Activated CD8-positive, alpha-beta T cell treated with anti-CD3 and anti-CD28 coated beads, Interleukin-2, amount 10 ng/mL, durations not matched to agents 7 days and 5 days (primary cell): Measurements from ENCODE around the gene CXXC5. TPM values are rescaled to one million over a fixed set of nuclear protein-coding genes. Genes with fewer than 3 reads are reported as not detected.

Source experiments
- ATAC-seq: fragments of 150-1000 bp; cut with Tn5 transposase; one replicate; pipeline ENCODE4 v1.10.0; 2021; ENCODE audit warnings: moderate library complexity
- CTCF ChIA-PET: fragments of 350-600 bp; sonication (Branson Sonifier 250); formaldehyde crosslinking; loops from one replicate; lab custom pipeline; 2021; ENCODE audit warnings: antibody characterized with exemption; lab: Charles Lee
- POLR2A ChIA-PET: fragments of 350-600 bp; sonication (Branson Sonifier 250); formaldehyde crosslinking; loops from one replicate; lab custom pipeline; 2021; ENCODE audit warnings: antibody characterized with exemption; lab: Charles Lee
- DNase-seq: peaks from one replicate; pipeline ENCODE4 v3.0.0-alpha.2; 2020
- H3K27ac Mint-ChIP-seq: one replicate; pipeline ENCODE4 v1.8.0; 2021; ENCODE audit warnings: mild to moderate bottlenecking, mixed read lengths
- H3K27me3 Mint-ChIP-seq: one replicate; pipeline ENCODE4 v1.8.0; 2021; ENCODE audit warnings: low read depth, mixed read lengths
- H3K36me3 Mint-ChIP-seq: one replicate; pipeline ENCODE4 v1.8.0; 2021; ENCODE audit warnings: low read depth, mixed read lengths
- H3K4me1 Mint-ChIP-seq: one replicate; pipeline ENCODE4 v1.8.0; 2021; ENCODE audit warnings: low read depth, mixed read lengths
- H3K4me3 Mint-ChIP-seq: one replicate; pipeline ENCODE4 v1.8.0; 2021; ENCODE audit warnings: mild to moderate bottlenecking, mixed read lengths
- H3K9me3 Mint-ChIP-seq: one replicate; pipeline ENCODE4 v1.8.0; 2022; ENCODE audit warnings: mixed read lengths; ENCODE audit not compliant: insufficient read depth
- total RNA-seq, 2 experiments: library from RNA; stranded (reverse); gene quantifications; one replicate each; pipeline ENCODE4 v1.2.3, GENCODE V29; 2021

Gene CXXC5
- total RNA-seq, 2 experiments from 2014 or later = 1.2 to 2.0 TPM

- no peaks in the 10 kb centered on the region for H3K9me3 Mint-ChIP-seq
- H3K36me3 Mint-ChIP-seq = no peaks in the 10 kb centered on the region
- H3K27ac Mint-ChIP-seq = no peak overlapping the region
- no peaks in the 10 kb centered on the region for H3K4me1 Mint-ChIP-seq
- DNase-seq (no peak), ATAC-seq (no peak)
- POLR2A ChIA-PET = interaction anchor here (0.8 kb wide), 1 partner anchor 45 kb away, joined by 3 read pairs; no protein-coding TSS in a partner anchor
- CTCF ChIA-PET = interaction anchor here (1.7 to 1.9 kb wide), 3 partner anchors 41 to 89 kb away, joined by 3 to 16 read pairs (median 4); no protein-coding TSS in a partner anchor
- no peak overlapping the region for H3K4me3 Mint-ChIP-seq
- H3K27me3 Mint-ChIP-seq = no peaks in the 10 kb centered on the region
Measured at GRCh38 chr5:139676951-139677735, 29.0 kb downstream of the CXXC5 start.

- ChIA-PET POLR2A (interaction anchor here (0.6 to 0.8 kb wide), 2 partner anchors 46 to 99 kb away, joined by 3 read pairs; no protein-coding TSS in a partner anchor), CTCF (interaction anchor here (0.6 to 1.9 kb wide), 4 partner anchors 9 to 88 kb away, joined by 3 to 16 read pairs (median 4); no protein-coding TSS in a partner anchor)
- Mint-ChIP-seq H3K4me3 (no peak overlapping the region), H3K27me3 (no peaks in the 10 kb centered on the region), H3K27ac (no peak overlapping the region), H3K9me3 (no peaks in the 10 kb centered on the region), H3K4me1 (peaks cover 3% of the 10 kb centered on the region), H3K36me3 (no peaks in the 10 kb centered on the region)
- no peak for ATAC-seq
- no peak for DNase-seq
Measured at GRCh38 chr5:139677736-139678613, 29.8 kb downstream of the CXXC5 start.

GRCh38 chr5:139678751-139679750 lies 30.9 kb downstream of the CXXC5 start:
- no peak overlapping the region for H3K27ac Mint-ChIP-seq
- no peak for DNase-seq
- peaks cover 9% of the 10 kb centered on the region for H3K4me1 Mint-ChIP-seq
- no peaks in the 10 kb centered on the region for H3K36me3 Mint-ChIP-seq
- ChIA-PET POLR2A (no interaction called here), CTCF (interaction anchor here (1.7 to 1.9 kb wide), 2 partner anchors 43 to 87 kb away, joined by 3 to 4 read pairs; no protein-coding TSS in a partner anchor)
- no peak for ATAC-seq
- no peaks in the 10 kb centered on the region for H3K9me3 Mint-ChIP-seq
- H3K27me3 Mint-ChIP-seq = no peaks in the 10 kb centered on the region
- no peak overlapping the region for H3K4me3 Mint-ChIP-seq

- Mint-ChIP-seq H3K9me3 (no peaks in the 10 kb centered on the region), H3K36me3 (no peaks in the 10 kb centered on the region), H3K27me3 (no peaks in the 10 kb centered on the region), H3K27ac (no peak overlapping the region), H3K4me1 (peaks cover 16% of the 10 kb centered on the region), H3K4me3 (no peak overlapping the region)
- no peak for ATAC-seq
- CTCF ChIA-PET = no interaction called here
- no peak for DNase-seq
- POLR2A ChIA-PET = no interaction called here
Measured at GRCh38 chr5:139680368-139681111, 32.4 kb downstream of the CXXC5 start.

- no peak overlapping the region for H3K4me3 Mint-ChIP-seq
- H3K27ac Mint-ChIP-seq = no peak overlapping the region
- H3K27me3 Mint-ChIP-seq = no peaks in the 10 kb centered on the region
- peaks cover 18% of the 10 kb centered on the region for H3K4me1 Mint-ChIP-seq
- ATAC-seq (no peak), DNase-seq (no peak)
- H3K36me3 Mint-ChIP-seq = no peaks in the 10 kb centered on the region
- ChIA-PET POLR2A (no interaction called here), CTCF (no interaction called here)
- no peaks in the 10 kb centered on the region for H3K9me3 Mint-ChIP-seq
Measured at GRCh38 chr5:139681112-139681458, 32.9 kb downstream of the CXXC5 start.

GRCh38 chr5:139681466-139681865 lies 33.3 kb downstream of the CXXC5 start:
- H3K4me1 Mint-ChIP-seq = peaks cover 18% of the 10 kb centered on the region

GRCh38 chr5:139682016-139682975 lies 34.1 kb downstream of the CXXC5 start:
- Mint-ChIP-seq H3K27me3 (no peaks in the 10 kb centered on the region), H3K4me3 (no peak overlapping the region), H3K27ac (no peak overlapping the region), H3K36me3 (no peaks in the 10 kb centered on the region), H3K9me3 (no peaks in the 10 kb centered on the region), H3K4me1 (peaks cover 21% of the 10 kb centered on the region)
- ChIA-PET POLR2A (interaction anchor here (1.2 to 1.4 kb wide), 2 partner anchors 9 to 15 kb away, joined by 3 read pairs; no protein-coding TSS in a partner anchor), CTCF (no interaction called here)
- no peak for ATAC-seq
- DNase-seq = no peak

More at GRCh38 chr5:139681466-139681865, 33.3 kb downstream of the CXXC5 start:
- Mint-ChIP-seq H3K4me3 (no peak overlapping the region), H3K27ac (no peak overlapping the region), H3K36me3 (no peaks in the 10 kb centered on the region), H3K9me3 (no peaks in the 10 kb centered on the region), H3K27me3 (no peaks in the 10 kb centered on the region)
- no peak for ATAC-seq
- ChIA-PET CTCF (no interaction called here), POLR2A (no interaction called here)
- no peak for DNase-seq

GRCh38 chr5:139683295-139684271 lies 35.4 kb downstream of the CXXC5 start:
- ATAC-seq (no peak), DNase-seq (no peak)
- CTCF ChIA-PET = interaction anchor here (1.2 to 2.1 kb wide), 3 partner anchors 8 to 103 kb away, joined by 3 to 10 read pairs (median 3); no protein-coding TSS in a partner anchor
- Mint-ChIP-seq H3K27ac (no peak overlapping the region), H3K4me1 (peaks cover 21% of the 10 kb centered on the region), H3K36me3 (no peaks in the 10 kb centered on the region), H3K27me3 (no peaks in the 10 kb centered on the region), H3K9me3 (no peaks in the 10 kb centered on the region), H3K4me3 (no peak overlapping the region)
- POLR2A ChIA-PET = interaction anchor here (0.7 to 1.4 kb wide), 4 partner anchors 7 to 279 kb away, joined by 3 read pairs; partner anchors contain the start of gene SPATA24
